Spleen (tissue), 7 donors: ENCODE results near the gene SLC22A5.

Source experiments
- CTCF ChIP-seq, 11 experiments: fragments of 200-600 bp in 7 of 11; fragments of 450-650 bp in 4 of 11; sonication (generic) in 4 of 11; IDR thresholded peaks in 8 of 11; conservative IDR thresholded peaks in 3 of 11; 1 replicate in 7 of 11; 2 replicates in 4 of 11; pipeline versions ENCODE4 v1.4.0 to v1.8.0; 2016 to 2021; ENCODE audit warnings: antibody characterized with exemption in 11 of 11, inconsistent platforms in 4 of 11, mild to moderate bottlenecking in 1 of 11
- POLR2A ChIP-seq, 3 donors: fragments of 450-650 bp; IDR thresholded peaks; one replicate each; pipeline ENCODE4 v1.5.1; 2017; ENCODE audit warnings: antibody characterized with exemption in 3 of 3, mild to moderate bottlenecking in 1 of 3
- donor health status: DM: no; HTN: no; CAD: no; lungs with moderate emphysema.
- donor health status: DM: no; HTN: no; CAD: no.
- donor health status: DM: no; HTN: no; CAD: no.

GRCh38 chr5:132358775-132359174 is 10.7 kb upstream of the SLC22A5 start:
- TF ChIP-seq POLR2A (IDR thresholded peaks at IDR 0.05): no peak
- TF ChIP-seq CTCF (IDR thresholded peaks at IDR 0.05 in 8 of 11, conservative IDR thresholded peaks at IDR 0.05 in 3 of 11): no peak
